Fibroblast of lung (primary cell): ENCODE data around the gene RPL22. TPM values are rescaled to one million over a fixed set of nuclear protein-coding genes. Genes with fewer than 3 reads are reported as not detected.

ENCODE experiments used
- DNase-seq, 2 donors: peaks; one replicate each; pipeline versions ENCODE4 v3.0.0 to v3.0.0-alpha.2; 2010; ENCODE audit warnings: low read depth in 2 of 2
- H2AFZ ChIP-seq: 2 replicates; pipeline ENCODE4 v1.5.1; 2012; ENCODE audit warnings: low read length, control low read depth, inconsistent platforms
- H3K27ac ChIP-seq: 2 replicates; pipeline ENCODE4 v1.5.1; 2011; ENCODE audit warnings: low read length, control low read depth; ENCODE audit not compliant: insufficient read depth
- H3K27me3 ChIP-seq: 2 replicates; pipeline ENCODE4 v1.5.1; 2011; ENCODE audit warnings: mild to moderate bottlenecking, low read length; ENCODE audit not compliant: control insufficient read depth, insufficient read depth
- H3K36me3 ChIP-seq: 2 replicates; pipeline ENCODE4 v1.5.1; 2011; ENCODE audit warnings: low read length; ENCODE audit not compliant: control insufficient read depth, insufficient read depth
- H3K4me1 ChIP-seq: 2 replicates; pipeline ENCODE4 v1.5.1; 2011; ENCODE audit warnings: low read length; ENCODE audit not compliant: control insufficient read depth, insufficient read depth; ENCODE audit errors: extremely low read depth
- H3K4me2 ChIP-seq: 2 replicates; pipeline ENCODE4 v1.5.1; 2011; ENCODE audit warnings: low read length, control low read depth; ENCODE audit not compliant: insufficient read depth; ENCODE audit errors: extremely low read depth
- H3K4me3 ChIP-seq, 4 experiments: fragments of 200-600 bp in 1 of 4; sonication (generic) in 1 of 4; replicated peaks in 1 of 4; 2 replicates each; pipeline ENCODE4 v1.5.1; 2011 to 2016; ENCODE audit warnings: low read length in 4 of 4, low read depth in 3 of 4, mild to moderate bottlenecking in 3 of 4, control low read depth in 2 of 4, inconsistent platforms in 1 of 4, mixed read lengths in 1 of 4; ENCODE audit not compliant: insufficient read depth in 1 of 4; ENCODE audit errors: control extremely low read depth in 1 of 4
- H3K79me2 ChIP-seq: 2 replicates; pipeline ENCODE4 v1.5.1; 2012; ENCODE audit warnings: mild to moderate bottlenecking, low read length, inconsistent platforms; ENCODE audit not compliant: control insufficient read depth, insufficient read depth
- H3K9ac ChIP-seq: 2 replicates; pipeline ENCODE4 v1.5.1; 2011; ENCODE audit warnings: mild to moderate bottlenecking, low read length, control low read depth; ENCODE audit not compliant: insufficient read depth
- H3K9me3 ChIP-seq: 2 replicates; pipeline ENCODE4 v1.5.1; 2012; ENCODE audit warnings: low read depth, low read length; ENCODE audit not compliant: control insufficient read depth, insufficient read depth
- H4K20me1 ChIP-seq: 2 replicates; pipeline ENCODE4 v1.5.1; 2011; ENCODE audit warnings: low read length; ENCODE audit not compliant: control insufficient read depth, insufficient read depth; ENCODE audit errors: extremely low read depth
- EZH2 ChIP-seq: IDR thresholded peaks from 2 replicates; pipeline ENCODE4 v1.5.1; 2012; ENCODE audit warnings: low read length, control low read depth, mild to moderate bottlenecking; ENCODE audit errors: missing control alignments
- polyA plus RNA-seq, 2 donors: library from polyadenylated mRNA; depleted of rRNA in 1 of 2; stranded (reverse) in 1 of 2; unstranded in 1 of 2; fragments of >200 nt; gene quantifications; 2 replicates each; pipeline ENCODE4 v1.2.1, GENCODE V29; 2011 to 2012; ENCODE audit warnings: missing spikeins in 1 of 2
- total RNA-seq: library from RNA; depleted of rRNA; stranded (reverse); fragments of >200 nt; gene quantifications from 2 replicates; pipeline ENCODE4 v1.2.1, GENCODE V29; 2014
- TF ChIP-seq, protein P1 (sequence below), 2 donors: IDR thresholded peaks in 1 of 2; conservative IDR thresholded peaks in 1 of 2; 1 replicate in 1 of 2; 2 replicates in 1 of 2; pipeline ENCODE4 v1.5.1; 2011 to 2012; ENCODE audit warnings: low read length in 2 of 2, control low read depth in 1 of 2, inconsistent platforms in 1 of 2, low read depth in 1 of 2, mild to moderate bottlenecking in 1 of 2

RPL22 gene
- total and polyA plus RNA-seq, 2 donors (not counting 1 experiment from before 2014, with no cell fraction given): 159 to 369 TPM

DNA sequence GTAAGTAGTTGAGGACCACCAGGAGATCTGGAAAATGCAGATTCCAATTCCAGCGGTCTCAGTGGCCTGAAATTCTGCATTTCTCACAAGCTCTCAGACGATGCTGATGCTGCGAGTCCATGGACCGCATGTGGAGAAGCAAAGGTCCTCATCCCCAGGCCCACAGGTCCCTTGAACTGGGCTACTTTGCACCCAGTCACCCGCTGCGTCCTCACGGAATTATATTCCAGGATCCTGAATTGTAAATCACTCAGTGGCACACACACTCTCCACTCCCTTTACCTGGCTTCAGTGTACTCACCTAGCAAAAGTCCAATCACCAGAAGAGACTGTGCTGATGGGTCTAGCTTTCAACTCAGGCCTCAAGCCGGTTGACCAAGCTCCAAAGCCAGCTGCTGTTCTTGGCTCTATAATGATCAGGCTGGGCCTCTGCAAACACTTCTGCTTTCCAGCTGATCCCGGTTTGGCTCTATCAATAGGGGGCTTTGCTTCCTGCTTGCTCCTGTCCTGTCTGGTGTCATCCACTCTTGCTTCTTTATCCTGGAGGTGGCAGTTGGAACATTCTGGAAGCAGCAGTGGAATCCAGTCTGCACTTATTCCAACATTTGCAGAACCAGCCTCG lies 904 bp upstream of the RPL22 start:
- peaks cover 39% of the 10 kb centered on the region for H3K79me2 ChIP-seq
- TF ChIP-seq EZH2: no peak
- TF ChIP-seq, protein P1, sequence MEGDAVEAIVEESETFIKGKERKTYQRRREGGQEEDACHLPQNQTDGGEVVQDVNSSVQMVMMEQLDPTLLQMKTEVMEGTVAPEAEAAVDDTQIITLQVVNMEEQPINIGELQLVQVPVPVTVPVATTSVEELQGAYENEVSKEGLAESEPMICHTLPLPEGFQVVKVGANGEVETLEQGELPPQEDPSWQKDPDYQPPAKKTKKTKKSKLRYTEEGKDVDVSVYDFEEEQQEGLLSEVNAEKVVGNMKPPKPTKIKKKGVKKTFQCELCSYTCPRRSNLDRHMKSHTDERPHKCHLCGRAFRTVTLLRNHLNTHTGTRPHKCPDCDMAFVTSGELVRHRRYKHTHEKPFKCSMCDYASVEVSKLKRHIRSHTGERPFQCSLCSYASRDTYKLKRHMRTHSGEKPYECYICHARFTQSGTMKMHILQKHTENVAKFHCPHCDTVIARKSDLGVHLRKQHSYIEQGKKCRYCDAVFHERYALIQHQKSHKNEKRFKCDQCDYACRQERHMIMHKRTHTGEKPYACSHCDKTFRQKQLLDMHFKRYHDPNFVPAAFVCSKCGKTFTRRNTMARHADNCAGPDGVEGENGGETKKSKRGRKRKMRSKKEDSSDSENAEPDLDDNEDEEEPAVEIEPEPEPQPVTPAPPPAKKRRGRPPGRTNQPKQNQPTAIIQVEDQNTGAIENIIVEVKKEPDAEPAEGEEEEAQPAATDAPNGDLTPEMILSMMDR (conservative IDR thresholded peaks at IDR 0.05 in 1 of 2, IDR thresholded peaks at IDR 0.05 in 1 of 2; ENCODE audit: low read depth in 1 of 2, low read length in 2 of 2): no peak
- no peak for DNase-seq
- peaks cover 12% of the 10 kb centered on the region for H3K4me1 ChIP-seq
- peak overlapping the region; percentile 97 for H3K4me2 ChIP-seq
- H3K9ac ChIP-seq: peak overlapping the region; percentile 55
- peak overlapping the region; percentile 85 for H3K27ac ChIP-seq
- H2AFZ ChIP-seq: peak overlapping the region; percentile 92
- H3K4me3 ChIP-seq: peak overlapping the region; percentile 56 to 100 (median 93)
- peaks cover 3% of the 10 kb centered on the region for H3K36me3 ChIP-seq
- no peaks in the 10 kb centered on the region for H3K9me3 ChIP-seq
- H4K20me1 ChIP-seq: no peaks in the 10 kb centered on the region
- H3K27me3 ChIP-seq: no peaks in the 10 kb centered on the region

DNA sequence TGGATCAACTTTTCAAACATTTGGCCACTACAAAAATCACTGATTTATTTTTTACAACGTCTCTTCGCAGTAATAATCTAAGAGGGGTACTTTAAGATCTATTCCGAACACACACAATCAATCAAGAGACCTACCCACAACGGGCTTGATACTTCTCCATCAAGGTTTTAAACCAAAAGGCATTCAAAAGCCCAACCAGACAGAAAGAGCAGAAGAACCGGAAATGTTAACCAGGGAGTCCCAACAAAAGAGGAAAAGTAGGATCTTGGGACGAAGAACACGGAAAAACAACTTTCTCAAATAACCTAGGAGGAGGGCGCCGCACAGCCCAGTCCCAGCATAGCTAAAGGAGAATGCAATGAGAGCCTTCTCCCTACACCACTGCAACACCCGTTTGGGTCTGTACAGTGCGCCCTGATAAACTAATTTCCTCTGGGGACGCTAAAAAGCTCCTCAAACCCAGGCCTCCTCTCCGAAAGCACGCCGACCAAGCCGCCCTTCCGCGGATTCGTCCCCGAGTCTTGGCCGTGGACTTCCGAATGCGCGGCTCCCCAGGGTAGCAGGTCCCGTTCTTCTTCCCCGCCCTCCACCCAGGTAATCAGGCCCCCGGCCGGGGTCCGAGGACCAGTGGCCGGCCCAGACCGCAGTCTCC lies 623 bp downstream of the RPL22 start:
- Histone ChIP-seq H3K36me3 (peaks cover 5% of the 10 kb centered on the region), H4K20me1 (no peaks in the 10 kb centered on the region), H3K4me3 (peak overlapping the region; percentile 88 to 100 (median 93)), H2AFZ (no peak overlapping the region), H3K79me2 (peaks cover 46% of the 10 kb centered on the region), H3K4me1 (peaks cover 9% of the 10 kb centered on the region), H3K9me3 (no peaks in the 10 kb centered on the region), H3K9ac (peak overlapping the region; percentile 96), H3K4me2 (peak overlapping the region; percentile 86), H3K27ac (peak overlapping the region; percentile 85), H3K27me3 (no peaks in the 10 kb centered on the region)
- TF ChIP-seq EZH2: no peak
- TF ChIP-seq, protein P1 (conservative IDR thresholded peaks at IDR 0.05 in 1 of 2, IDR thresholded peaks at IDR 0.05 in 1 of 2; ENCODE audit: low read depth in 1 of 2, low read length in 2 of 2): no peak
- DNase-seq: peak in 1 of 2 donors; percentile 18

DNA sequence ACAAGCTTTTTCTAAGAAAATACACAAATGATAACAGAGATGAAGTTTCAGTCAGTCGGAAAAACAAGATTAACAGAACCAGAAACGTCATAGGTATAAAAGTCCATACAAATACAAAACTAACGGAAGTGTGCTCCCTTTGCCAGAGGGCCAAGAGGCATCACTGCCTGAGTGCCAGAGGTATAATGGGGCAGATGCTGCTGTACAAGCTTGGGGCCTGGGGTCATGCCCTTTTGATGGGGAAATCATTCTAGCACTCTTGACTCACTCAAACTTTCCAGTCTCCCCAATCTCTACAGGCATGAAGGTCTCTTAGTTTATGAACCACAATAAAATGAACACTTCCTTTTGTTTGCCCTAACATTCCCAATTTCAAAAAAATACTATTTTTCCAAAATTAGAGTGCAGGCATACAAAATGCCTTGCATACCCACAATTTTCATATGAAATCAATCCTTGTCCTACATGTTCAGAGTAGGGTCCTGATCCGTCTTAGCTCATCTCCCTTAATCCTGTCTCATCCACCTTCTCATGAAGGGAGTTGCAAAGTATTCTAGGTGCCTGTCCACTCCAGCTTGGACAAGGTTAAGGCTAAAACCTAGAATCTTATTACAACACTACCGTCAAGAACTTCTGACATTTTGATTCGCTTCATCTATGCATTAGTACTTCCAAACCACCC lies 1.5 kb downstream of the RPL22 start:
- Histone ChIP-seq H3K79me2 (peaks cover 51% of the 10 kb centered on the region), H3K4me3 (peak overlapping the region; percentile 88 to 100 (median 93)), H2AFZ (no peak overlapping the region), H3K27ac (peak overlapping the region; percentile 85), H3K4me1 (peaks cover 9% of the 10 kb centered on the region), H3K27me3 (no peaks in the 10 kb centered on the region), H3K9ac (no peak overlapping the region), H4K20me1 (no peaks in the 10 kb centered on the region), H3K9me3 (no peaks in the 10 kb centered on the region), H3K36me3 (peaks cover 6% of the 10 kb centered on the region), H3K4me2 (peak overlapping the region; percentile 86)
- no peak for DNase-seq
- no peak for TF ChIP-seq EZH2
- TF ChIP-seq, protein P1 (conservative IDR thresholded peaks at IDR 0.05 in 1 of 2, IDR thresholded peaks at IDR 0.05 in 1 of 2; ENCODE audit: low read depth in 1 of 2, low read length in 2 of 2): no peak
